GM12872 (cell line): Measurements from ENCODE around the gene RHD.

Source experiments
- TF ChIP-seq, protein P1 (sequence below): IDR thresholded peaks from 3 replicates; pipeline ENCODE4 v1.5.1; 2011; ENCODE audit warnings: low read depth, mild to moderate bottlenecking, low read length, moderate library complexity; ENCODE audit not compliant: insufficient read depth

Gene RHD

DNA sequence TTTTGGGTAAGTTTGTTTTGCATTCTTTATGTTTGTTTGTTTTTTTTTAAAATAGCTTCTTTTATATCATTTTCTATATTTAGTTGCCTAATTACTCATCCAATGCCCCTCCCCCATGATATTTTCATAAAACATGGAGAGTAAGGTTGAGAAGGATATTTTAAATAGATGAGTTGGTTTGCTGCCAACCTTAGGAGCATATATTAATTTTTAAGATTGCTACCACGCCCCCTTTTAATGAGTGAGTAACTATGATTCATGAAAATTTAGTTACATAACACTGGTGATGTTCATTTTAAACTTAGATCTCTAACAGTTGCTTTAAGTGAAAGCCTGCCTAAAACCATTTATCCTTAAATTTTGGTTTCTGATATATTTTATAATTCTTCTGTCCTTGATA is 84.5 kb downstream of the RHD start:
- TF ChIP-seq, protein P1, sequence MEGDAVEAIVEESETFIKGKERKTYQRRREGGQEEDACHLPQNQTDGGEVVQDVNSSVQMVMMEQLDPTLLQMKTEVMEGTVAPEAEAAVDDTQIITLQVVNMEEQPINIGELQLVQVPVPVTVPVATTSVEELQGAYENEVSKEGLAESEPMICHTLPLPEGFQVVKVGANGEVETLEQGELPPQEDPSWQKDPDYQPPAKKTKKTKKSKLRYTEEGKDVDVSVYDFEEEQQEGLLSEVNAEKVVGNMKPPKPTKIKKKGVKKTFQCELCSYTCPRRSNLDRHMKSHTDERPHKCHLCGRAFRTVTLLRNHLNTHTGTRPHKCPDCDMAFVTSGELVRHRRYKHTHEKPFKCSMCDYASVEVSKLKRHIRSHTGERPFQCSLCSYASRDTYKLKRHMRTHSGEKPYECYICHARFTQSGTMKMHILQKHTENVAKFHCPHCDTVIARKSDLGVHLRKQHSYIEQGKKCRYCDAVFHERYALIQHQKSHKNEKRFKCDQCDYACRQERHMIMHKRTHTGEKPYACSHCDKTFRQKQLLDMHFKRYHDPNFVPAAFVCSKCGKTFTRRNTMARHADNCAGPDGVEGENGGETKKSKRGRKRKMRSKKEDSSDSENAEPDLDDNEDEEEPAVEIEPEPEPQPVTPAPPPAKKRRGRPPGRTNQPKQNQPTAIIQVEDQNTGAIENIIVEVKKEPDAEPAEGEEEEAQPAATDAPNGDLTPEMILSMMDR, result no peak

DNA sequence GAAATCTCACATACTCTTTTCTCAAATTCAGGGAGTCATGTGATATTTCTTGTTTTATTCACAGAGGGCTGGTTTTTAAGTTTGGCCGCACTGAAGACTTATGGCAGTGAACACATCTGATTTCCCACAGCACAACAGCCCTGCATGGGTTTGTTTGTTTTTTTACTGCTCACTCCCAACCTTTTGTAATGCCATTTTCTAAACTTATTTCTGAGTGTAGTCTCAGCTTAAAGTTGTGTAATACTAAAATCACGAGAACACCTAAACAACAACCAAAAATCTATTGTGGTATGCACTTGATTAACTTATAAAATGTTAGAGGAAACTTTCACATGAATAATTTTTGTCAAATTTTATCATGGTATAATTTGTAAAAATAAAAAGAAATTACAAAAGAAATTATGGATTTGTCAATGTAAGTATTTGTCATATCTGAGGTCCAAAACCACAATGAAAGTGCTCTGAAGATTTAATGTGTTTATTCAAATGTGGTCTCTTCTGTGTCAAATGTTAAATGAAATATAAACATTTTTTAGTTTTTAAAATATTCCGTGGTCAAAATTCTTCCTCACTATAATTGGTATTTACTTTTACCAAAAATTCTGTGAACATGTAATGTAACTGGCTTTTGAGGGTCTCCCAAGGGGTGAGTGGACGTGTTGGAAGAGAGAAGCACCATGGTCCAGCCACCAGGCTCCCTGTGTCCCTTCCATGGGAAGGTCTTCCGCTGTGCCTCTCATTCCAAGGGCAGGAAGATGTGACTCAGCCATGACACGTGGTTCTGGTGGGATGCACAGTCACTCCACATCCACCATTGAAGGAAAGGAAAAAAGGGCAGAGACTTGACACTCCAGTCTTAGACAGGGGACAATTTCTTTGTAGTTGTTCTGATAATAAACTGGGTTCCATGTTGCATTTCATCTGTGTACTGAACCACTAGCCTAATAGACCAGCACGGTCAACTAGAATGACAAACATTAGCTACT is 88.6 kb downstream of the RHD start:
- TF ChIP-seq, protein P1, result no peak

DNA sequence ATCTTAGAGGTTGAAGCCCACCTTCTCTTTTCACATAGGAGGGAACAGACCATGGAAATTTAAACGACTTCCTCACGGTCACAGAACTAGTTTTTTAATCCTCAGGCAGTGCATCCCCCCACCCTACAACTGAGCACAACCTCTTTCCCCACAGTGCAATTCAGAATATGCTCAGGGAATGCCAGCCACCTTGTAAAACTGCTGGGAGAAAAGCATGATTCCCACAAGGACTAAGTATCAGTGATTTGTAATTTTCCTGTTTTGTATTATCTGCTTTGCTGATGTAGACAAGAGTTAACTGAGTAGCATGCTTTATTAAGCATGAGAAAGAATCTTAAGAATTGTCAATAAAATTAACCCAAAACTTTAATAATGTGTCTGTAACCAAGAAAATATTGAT is 89.6 kb downstream of the RHD start:
- TF ChIP-seq, protein P1, result no peak

DNA sequence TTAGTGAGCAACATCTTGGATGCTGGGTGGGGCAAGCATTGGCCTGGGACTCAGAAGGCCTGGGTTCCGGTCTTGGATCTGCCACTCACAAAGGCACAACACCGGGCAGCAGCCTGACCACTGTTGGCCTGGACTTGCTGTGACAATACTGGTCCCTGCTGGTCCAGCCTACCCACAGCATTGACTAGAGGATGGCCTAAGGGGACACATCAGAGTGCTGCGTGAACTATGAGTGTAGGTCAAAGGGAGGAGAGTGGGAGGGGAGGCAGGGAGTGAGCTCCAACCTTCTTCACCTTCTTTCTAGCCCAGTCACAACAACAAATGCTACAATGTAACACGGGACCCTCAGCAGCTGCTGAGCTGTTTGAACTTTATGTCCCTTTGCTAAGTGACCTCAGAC is 96.9 kb downstream of the RHD start:
- TF ChIP-seq, protein P1, result no peak
